HG02981 (cell line): ENCODE measurements around the gene RTN4R.
"Not testable (repeated sequence)": the region's sequence is repeated elsewhere in the genome, so short reads cannot be mapped to it uniquely, and the experiment has no call there.

Experiments used
- ATAC-seq: cut with Tn5 transposase; IDR thresholded peaks from one replicate; pipeline ENCODE4 v1.9.1; 2021; ENCODE audit warnings: mild to moderate bottlenecking, moderate library complexity; ENCODE audit not compliant: unreplicated experiment

The RTN4R gene

DNA sequence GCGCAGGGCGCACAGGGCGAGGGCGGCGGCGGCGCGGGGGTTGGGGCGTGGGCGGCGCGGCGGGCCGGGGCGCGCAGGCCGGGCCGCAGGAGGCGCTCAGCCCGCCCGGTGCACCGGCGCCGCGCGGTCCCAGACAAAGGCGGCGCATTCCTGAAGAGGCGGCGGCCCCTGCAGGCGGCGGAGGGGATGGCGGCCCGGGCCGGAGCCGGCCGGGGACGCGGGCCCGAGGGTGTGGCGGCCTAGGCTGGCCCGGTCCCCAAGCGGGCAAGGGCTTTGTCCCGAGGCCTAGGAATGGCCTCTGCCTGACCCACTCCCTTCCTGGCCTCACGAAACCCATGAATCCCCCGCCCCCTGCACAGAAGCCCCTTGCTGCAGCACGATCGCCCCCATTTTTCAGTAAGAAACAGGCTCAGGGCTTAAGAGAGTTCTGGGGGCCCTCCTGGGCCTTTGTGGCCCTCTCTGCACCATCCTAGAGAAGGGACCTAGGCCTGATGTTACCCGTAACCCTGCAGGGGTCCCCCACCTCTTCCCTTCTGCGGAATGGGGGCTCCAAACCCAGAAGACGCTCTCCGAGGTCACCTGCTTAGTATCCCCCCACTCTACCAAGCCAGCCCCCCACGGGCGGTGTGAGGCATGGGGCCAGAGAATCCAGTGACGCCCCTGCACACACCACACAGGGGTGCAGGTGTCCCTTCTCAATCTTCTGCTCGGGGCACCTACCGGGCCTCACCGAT is at the start of gene RTN4R:
Gene RTN4R (minus strand): TSS at position 40 of the 734 bp plus-strand sequence. CDS start 226 bp downstream, outside the sequence.
- ATAC-seq, result no peak

DNA sequence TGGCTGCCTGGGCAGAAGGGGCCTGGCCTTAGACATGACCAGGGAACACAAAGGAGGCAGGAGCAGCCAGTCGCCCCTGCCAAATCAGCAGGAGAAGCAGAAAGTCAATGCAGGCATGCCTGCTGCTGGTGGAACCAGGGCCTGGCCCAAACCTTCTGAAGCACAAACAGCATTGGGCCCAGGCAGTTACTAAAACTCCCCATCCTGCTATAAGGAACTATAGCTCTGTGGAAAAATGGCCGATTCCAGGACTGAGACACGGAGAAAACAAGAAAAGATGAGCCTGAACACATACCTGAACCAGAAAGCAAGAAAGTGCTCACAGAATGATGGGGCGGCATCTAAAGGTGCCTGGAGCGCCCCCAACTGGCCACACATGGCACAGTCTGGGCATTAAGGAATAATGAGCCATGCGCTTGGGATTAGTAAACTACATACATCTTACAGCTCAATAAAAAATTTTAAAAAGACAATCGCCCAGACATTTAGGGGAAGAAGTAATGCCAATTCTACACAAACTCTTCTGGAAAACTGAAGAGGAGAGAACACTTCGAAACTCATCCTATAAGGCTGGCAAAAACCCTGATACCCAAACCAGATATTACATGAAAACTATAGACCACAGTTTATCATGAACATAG is 49.4 kb upstream of the RTN4R start:
- not testable (repeated sequence) for ATAC-seq

DNA sequence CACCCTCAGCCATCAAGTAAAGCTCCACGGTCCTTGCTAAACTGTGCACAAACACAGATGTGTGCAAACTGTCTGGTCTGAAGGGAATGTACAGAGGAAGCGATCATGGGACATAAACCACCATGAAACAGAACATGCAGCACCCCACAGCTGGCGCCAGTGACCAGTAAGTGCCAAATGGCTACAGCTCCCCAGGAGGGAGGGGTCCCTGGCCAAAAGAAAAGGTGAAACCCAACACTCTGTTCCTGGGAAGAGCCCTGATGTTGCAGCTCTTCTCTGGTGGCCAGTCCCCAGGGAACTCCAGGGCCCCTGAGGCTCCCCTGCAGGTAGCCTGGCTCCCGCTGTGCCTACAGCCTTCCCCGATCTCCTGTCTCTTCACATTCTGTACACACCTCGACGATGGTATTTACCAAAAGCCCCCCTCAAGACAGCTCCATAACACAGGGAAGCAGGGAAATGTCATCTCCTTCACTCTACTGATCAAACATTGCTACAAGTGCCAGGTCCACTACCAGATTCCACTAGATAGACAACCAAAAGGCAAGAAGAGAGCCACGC is 48.8 kb upstream of the RTN4R start:
- ATAC-seq, result no peak

DNA sequence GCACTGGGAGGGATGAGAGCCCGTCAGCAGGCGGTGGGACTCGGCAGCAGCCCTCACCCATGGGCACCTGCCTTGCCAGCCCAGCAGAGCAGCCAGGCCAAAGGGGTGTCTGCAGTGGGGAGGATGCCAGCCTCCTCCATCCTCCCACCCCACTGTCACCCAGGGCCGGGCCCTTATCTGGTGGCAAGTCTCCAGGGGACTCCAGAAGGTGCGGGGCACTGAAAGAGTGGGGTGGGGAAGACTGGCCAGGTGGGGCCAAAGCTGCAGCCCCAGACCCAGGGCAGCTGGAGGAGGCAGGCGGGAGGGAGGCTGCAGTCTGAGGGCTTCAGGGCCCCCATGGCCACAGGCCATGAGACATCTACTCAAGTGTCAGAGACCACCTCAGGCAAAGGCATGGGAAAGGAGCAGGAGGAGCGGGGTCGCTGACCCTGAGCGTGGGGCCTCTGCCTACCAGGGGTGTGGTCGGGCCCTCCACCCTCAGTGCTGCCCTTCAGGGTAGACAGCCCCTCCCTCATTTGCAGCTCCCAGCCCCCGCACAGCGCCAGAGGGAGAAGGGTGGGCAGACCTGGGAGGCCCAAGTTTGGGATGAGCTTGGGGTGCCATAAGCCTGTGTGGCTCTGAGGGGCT is 48.2 kb upstream of the RTN4R start:
- no peak for ATAC-seq

DNA sequence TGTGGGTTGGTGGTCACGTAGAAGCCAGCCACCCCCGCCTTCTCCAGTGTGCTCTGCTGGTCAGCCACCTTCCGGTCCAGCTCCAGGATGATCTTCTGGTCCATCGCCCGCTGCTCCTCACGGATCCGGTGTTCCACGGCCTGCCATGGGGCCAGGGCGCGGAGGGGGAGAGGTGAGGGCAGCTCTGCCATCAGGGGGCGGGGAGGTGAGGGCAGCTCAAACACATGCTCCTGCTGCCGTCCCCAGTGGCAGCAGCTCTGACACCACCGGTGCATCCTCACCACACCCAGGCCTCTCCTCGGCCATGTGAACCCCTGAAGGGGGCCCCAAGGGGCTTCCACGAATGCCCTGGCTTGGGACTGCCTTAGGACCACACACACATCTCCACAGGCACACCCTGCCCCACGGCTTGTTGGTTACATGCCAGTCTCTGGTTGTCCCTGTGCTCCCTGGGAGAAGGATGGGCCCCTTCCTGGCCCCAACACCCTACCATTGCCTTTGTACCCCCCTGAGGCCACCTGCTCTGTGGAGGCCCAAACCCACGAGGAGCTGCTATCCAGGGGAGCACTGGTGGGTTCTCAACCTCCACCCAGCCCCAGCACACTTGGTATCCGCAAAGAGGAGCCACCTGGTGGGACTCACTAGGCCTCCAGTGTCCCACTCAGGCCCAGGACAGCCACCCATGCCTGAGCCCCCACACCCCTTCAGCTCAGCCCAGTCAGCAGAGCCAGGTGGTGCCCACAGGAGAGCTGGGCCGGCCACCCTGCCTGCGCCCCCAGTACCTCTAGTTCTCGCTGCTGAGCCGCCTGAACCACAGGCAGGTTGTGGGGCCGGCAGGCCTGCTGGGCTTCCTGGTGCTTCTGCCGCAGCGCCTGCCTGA is 47.5 kb upstream of the RTN4R start:
- no peak for ATAC-seq

DNA sequence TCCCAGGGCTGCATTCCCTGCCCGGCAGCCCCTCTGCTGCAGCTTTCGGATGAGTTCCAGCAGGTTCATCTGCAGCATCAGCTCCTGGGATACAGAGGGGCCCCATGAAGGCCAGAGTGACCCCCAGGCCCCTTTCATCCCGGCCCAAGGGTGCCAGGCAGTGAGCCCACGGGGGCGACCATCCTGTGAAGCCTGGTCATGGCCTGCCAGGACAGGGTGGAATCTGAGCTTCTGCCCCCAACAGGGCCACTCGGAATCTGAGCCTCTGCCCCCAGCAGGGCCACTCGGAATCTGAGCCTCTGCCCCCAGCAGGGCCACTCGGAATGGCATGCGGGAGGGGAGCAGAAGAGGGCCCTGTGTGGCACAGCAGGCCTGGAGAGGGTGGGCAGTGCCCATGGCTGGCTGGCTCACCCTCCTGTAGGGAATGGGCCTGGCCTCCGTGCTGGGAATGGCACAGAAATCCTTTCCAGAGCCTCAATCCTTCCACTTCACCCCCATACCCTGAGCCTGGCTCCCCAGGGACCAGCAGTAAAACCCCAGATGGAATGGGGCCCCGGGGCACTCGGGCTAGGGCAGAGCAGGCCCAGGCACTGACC is 46.7 kb upstream of the RTN4R start:
- ATAC-seq, result not testable (repeated sequence)

DNA sequence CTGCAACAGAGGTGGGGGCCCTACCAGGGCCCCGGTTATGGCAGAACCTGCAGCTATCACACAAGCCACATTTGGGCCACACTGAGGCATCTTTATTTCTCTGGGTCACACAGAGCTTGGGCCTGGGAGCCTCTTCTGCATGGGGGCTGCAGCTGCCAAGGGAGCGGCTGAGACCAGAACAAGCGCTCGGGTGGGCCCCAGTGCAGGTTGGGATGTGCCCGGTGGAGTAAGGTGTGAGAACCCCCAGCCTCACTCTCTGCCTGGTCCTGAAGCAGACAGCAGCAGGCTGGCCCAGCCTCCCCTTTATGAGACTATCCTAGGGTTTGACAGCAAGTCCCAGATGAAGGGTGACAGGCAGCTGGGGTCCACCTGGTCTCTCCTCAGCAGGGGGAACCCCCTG is 46.1 kb upstream of the RTN4R start:
- ATAC-seq, result not testable (repeated sequence)

DNA sequence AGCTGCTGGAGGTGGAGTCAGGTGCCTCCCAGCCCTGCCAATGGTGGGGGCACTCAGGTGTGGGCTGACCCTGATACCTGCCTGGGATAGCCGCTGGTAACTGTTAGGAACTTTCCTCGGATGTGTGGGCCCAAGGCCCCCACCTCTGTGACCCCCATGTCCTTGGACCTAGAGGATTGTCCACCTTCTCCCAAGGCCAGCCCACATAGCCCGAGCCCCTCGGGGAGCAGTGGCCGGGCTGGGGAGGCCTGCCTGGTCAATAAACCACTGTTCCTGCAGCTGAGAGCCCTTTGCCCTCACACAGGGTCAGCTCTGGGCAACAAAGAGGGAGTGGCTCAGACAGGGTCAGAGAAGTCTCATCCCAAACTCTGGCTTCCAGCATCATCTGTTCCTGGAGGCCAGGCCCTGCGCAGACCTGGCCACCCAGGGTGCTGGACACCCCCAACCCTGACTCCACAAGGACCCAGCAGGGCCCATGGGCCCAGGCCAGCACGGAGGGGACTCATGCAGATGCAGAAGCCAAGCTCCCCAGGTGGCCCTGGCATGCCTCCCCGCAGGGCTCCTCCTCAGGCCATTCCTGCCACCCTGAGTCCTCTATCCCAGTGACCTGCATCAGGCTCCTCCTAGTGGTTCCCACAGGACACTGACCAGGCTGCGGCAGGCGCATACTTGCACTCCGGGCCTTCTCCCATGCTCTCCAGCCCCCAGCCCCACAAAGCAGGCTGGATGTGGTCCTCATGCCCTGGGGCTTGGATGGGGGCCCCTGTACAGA is 45.4 kb upstream of the RTN4R start:
- not testable (repeated sequence) for ATAC-seq

DNA sequence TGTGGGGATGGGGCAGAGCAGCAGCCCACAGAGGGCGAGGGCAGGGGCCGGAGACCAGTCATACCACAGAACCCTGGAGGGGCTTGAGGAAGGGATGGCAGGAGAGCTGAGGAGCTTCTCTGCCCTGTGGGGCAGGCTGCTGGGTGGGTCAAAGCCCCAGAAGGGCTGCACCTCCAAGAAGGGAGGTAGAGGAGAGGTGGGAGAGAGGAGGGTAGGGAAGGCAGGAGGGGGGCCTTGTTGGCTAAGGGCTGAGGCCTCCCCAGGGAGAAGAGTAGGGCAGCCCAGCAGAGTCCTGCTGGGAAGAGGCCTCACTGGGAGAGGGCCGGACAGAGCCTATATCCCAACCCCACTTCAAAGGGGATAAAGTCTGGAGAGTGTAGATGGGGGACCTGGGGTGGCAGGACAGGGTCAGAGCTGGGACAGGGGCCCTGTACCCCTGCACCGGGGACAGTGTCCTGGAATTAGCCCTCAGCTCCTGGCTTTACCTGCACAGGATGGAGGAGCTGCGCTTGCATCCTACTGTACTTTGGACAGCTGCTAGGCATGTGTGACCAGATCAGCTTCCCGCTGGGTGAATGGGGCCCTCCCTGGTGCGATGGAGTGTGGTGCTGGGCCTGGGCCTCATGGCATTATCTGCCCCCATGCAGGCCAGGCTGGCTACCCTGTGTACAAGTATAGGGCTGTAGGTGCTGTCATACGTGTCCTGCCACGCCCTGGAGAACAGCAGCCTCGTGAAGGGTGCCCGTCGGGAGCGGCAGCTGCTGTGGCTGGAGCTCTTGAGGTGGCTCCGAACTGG is 44.5 kb upstream of the RTN4R start:
- no peak for ATAC-seq

DNA sequence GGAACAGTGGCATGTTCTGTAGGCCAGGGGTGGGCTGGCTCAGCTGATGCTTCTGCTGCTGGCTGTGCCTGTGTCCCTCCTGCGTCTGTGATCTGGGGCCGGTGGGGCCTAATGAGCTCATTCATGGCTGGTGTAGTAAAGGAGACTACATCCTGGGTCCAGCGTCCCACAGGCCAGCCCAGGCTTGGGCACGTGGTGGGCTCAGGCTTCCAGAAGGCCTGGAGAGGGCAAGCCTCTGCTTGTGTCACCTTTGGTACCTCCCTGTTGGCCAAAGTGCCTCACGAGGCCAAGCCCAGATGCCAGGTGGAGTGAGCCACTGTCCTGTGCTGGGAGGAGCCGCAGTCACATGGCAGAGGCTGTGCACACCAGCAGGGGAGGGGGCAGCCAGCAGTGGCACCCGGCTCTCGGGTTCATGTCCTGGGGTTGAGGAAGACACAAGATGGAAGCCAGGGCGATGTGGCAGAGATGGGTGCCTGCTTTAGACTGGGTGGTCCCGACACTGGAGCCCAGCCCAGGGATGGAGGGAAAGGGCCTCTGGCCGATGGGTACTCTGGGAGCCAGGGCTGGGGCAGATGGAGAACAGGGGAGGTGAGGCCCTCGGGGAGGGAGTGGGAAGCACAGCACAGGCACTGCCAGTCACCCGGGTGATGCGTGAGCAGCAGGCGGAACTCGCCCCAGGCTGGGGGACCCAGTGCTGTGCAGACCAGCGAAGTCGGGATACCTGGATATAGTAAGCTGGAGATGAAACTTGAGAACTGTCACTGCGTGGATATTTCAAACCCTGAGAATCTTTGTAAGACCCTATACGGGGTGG is 43.3 kb upstream of the RTN4R start:
- not testable (repeated sequence) for ATAC-seq

DNA sequence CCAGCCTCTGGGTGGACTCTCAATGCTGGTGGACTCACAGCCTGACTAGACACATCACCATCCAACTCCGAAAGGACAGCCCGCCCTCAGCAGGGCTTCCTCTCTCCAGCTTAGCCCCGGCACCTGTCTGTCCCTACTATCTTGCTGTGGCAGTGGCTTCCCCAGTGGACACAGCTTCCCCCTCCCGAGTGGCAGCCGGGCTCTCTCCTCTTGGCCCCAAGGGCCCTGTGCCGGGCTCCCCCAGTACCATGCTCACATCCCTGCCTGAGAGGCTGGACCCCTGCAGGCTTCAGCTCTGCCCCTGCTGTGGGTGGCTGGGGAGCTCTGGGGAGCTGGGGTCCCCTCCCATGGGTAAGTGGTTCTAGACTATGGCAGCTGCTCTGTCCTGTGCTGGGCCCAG is 42.7 kb upstream of the RTN4R start:
- not testable (repeated sequence) for ATAC-seq

DNA sequence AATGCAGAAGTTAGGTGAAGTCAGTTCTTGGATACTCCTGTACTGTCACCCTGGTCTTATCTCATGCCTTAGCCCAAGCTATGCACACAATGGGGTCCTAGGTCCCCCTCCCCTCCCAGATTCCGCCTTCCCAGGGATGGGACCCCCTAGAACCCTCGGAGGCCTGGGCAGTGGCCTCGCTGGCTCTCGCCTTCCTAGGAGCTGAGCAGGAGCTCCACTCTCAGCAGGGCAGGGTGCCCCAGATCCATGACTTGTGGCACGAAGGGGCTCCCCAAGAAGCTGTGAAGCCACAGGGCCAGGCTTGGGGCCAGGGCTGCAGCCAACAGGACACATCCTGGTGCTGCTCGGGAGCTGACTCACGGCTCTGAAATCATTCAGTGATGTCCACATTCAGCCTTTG is 42.1 kb upstream of the RTN4R start:
- not testable (repeated sequence) for ATAC-seq

DNA sequence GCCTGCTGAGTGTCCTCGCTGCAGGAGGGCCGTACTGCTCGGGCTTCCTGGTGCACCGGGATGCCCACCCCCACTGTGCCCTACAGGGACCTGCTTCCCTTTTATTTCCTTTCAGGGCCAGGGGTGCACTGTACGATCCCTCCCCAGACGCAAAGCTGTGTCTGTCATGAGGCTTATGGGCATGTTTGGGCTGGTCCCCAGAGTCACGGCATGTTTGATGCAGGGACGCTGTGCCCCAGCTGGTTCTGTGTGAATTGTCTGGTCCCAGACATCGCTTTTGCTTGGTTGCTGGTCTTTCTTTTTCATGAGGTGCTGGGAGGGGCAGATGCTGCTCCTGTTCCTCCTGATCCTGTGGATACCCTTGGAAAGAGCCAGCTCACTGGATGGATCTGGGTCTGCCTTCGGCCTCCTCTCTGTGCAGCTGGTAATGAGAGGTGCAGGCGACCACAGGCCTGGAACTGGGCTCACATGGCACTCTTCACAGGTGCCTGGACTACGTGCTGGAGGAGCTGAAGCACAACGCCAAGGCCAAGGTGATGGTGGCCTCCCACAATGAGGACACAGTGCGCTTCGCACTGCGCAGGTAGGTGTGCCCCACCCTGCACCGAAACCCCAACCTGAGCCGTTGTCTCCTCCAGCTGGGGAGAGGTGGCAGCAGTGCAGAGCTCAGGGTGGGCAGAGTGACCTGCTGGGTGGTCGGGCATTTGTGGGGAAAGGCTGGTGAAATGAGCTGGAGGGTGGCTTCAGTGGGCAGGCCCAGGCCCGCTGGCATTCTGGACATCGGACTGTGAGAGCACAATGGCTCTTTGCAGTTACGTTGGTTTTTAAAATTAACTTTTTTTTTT is 40.9 kb upstream of the RTN4R start:
- ATAC-seq, result not testable (repeated sequence)

DNA sequence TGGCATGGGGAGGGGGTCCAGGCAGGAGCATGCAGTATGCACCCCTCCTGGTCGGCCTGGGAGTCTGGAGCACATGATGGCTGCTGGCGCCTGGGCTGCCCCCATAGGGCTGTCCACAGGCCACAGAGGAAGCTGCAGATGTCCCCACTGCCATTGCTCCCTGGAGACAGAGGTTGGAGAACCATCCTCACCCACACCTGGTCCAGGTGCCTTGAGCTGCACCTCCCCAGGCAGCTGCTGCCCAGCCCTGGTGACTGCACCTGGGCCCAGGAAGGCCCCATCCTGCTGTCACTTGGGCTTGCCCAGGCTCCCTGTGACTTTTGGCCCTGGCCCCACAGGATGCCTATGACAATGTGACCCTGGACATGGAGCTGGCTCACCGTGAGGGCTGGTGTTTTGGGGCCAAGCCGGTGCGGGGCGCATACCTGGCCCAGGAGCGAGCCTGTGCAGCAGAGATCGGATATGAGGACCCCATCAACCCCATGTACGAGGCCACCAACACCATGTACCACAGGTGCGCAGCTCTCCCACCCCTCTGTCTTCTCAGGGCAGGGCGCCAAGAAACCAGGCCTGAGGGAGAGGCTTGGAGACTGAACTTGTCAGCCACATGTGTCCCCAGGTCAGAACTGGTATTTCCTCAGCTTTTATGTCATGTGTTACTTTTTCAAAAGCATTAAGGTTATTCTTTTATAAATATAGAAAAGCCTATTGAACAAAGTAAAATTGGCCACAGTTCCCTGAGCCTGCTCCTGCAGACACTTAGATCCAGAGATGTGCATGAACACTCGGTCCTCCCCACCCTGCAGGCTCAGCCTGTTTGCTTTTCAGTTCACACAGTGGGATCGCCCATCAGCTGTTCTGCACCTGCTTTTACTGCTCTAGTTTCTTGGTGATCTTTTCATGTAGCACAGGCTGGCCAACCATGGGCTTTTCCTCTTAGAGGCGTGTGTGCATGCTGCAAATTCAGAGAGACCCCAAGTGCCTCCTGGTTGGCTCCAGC is 39.6 kb upstream of the RTN4R start:
- not testable (repeated sequence) for ATAC-seq

DNA sequence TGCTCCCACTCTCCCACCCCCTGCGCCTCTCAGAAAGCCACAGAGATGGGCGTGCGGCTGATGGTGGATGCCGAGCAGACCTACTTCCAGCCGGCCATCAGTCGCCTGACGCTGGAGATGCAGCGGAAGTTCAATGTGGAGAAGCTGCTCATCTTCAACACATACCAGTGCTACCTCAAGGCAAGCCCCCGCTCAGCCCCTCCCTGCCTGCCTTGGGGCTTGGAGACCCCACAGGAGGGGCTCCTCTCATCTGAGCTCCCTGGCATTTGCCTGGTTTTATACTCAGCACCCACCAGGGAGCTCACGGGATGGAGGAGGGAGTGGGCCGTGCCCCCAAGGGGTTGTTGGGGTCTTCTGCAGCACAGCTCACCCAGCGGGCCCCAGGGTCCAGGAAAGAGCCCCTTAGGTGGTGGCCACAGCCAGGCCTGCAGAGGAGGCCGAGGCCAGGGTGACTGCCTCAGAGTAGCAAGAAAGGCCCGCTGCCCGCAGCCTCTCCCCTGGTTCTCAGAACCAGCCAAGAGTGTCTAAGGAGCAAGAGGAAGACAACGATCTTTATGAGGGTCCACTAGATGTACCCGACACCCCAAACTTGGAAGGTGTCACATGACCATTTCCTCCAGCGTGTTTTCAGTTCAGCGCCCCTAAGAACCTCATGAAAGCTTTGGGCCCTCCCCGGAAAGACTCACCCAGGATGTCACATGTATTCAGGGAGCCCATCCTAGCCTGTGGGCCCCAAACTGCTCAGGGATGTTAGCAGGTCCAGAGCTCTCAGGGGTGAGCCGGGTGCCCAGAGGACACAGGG is 38.7 kb upstream of the RTN4R start:
- not testable (repeated sequence) for ATAC-seq
